T-helper 1 cell (primary cell): ENCODE data around the gene GOLGA6C.
"Not testable (repeated sequence)": the region's sequence is repeated elsewhere in the genome, so short reads cannot be mapped to it uniquely, and the experiment has no call there.

Experiments used
- DNase-seq, 5 donors: peaks; one replicate each; pipeline ENCODE4 v3.0.0-alpha.2; 2012 to 2020

Gene GOLGA6C

GRCh38 chr15:75227663-75228280 is 30.4 kb upstream of the GOLGA6C start:
- DNase-seq, result no peak

- no peak for DNase-seq
Measured at GRCh38 chr15:75228787-75229186, 29.3 kb upstream of the GOLGA6C start.

GRCh38 chr15:75229191-75230015 is 28.7 kb upstream of the GOLGA6C start:
- DNase-seq, result no peak

GRCh38 chr15:75230016-75230343 is 28.2 kb upstream of the GOLGA6C start:
- DNase-seq, result no peak

GRCh38 chr15:75230551-75231371 is 27.4 kb upstream of the GOLGA6C start:
- no peak for DNase-seq

GRCh38 chr15:75231836-75232235 is 26.3 kb upstream of the GOLGA6C start:
- DNase-seq, result no peak

- DNase-seq, result no peak
Measured at GRCh38 chr15:75232252-75232813, 25.8 kb upstream of the GOLGA6C start.

GRCh38 chr15:75232826-75233503 is 25.2 kb upstream of the GOLGA6C start:
- DNase-seq, result no peak

- DNase-seq, result no peak
Measured at GRCh38 chr15:75233504-75234190, 24.5 kb upstream of the GOLGA6C start.

- DNase-seq, result no peak
Measured at GRCh38 chr15:75234191-75234810, 23.8 kb upstream of the GOLGA6C start.

GRCh38 chr15:75235051-75235673 is 23.0 kb upstream of the GOLGA6C start:
- DNase-seq, result no peak

- no peak for DNase-seq
Measured at GRCh38 chr15:75235760-75236729, 22.1 kb upstream of the GOLGA6C start.

- no peak for DNase-seq
Measured at GRCh38 chr15:75237316-75237982, 20.7 kb upstream of the GOLGA6C start.

- no peak for DNase-seq
Measured at GRCh38 chr15:75238150-75238549, 20.0 kb upstream of the GOLGA6C start.

GRCh38 chr15:75245741-75246140 is 12.4 kb upstream of the GOLGA6C start:
- DNase-seq, result not testable (repeated sequence)

- not testable (repeated sequence) for DNase-seq
Measured at GRCh38 chr15:75248991-75249390, 9.1 kb upstream of the GOLGA6C start.

- no peak for DNase-seq
Measured at GRCh38 chr15:75249726-75250125, 8.4 kb upstream of the GOLGA6C start.

GRCh38 chr15:75251343-75251742 is 6.8 kb upstream of the GOLGA6C start:
- not testable (repeated sequence) for DNase-seq

- DNase-seq, result not testable (repeated sequence)
Measured at GRCh38 chr15:75252285-75252684, 5.8 kb upstream of the GOLGA6C start.
